HG03097 (cell line): ENCODE data around the gene TMEM59L.
A peak's percentile ranks its signal among the peaks of the same experiment; 100 is the strongest.

ENCODE experiments used
- ATAC-seq: cut with Tn5 transposase; IDR thresholded peaks from one replicate; pipeline ENCODE4 v1.9.1; 2021; ENCODE audit not compliant: unreplicated experiment, low FRiP score

The TMEM59L gene

GRCh38 chr19:18636183-18636968 is 23.7 kb downstream of the TMEM59L start:
- peak; percentile 86 for ATAC-seq

GRCh38 chr19:18636969-18637629 is 24.4 kb downstream of the TMEM59L start, which contains the start of gene KLHL26:
KLHL26 (plus strand) TSS chr19:18637028; CDS start chr19:18637055, 27 bp downstream.
- ATAC-seq, result no peak

- ATAC-seq, result no peak
Measured at GRCh38 chr19:18637673-18638630, 25.3 kb downstream of the TMEM59L start.

- no peak for ATAC-seq
Measured at GRCh38 chr19:18639706-18640243, 27.1 kb downstream of the TMEM59L start.

GRCh38 chr19:18644196-18645034 is 31.7 kb downstream of the TMEM59L start:
- no peak for ATAC-seq

GRCh38 chr19:18645035-18645511 is 32.4 kb downstream of the TMEM59L start:
- no peak for ATAC-seq

- no peak for ATAC-seq
Measured at GRCh38 chr19:18646535-18647370, 34.1 kb downstream of the TMEM59L start.

GRCh38 chr19:18647371-18647767 is 34.7 kb downstream of the TMEM59L start:
- no peak for ATAC-seq

- ATAC-seq, result no peak
Measured at GRCh38 chr19:18647807-18648206, 35.1 kb downstream of the TMEM59L start.

GRCh38 chr19:18648973-18649315 is 36.3 kb downstream of the TMEM59L start:
- no peak for ATAC-seq

- ATAC-seq, result no peak
Measured at GRCh38 chr19:18649371-18650020, 36.8 kb downstream of the TMEM59L start.

- ATAC-seq, result no peak
Measured at GRCh38 chr19:18650021-18650390, 37.3 kb downstream of the TMEM59L start.

GRCh38 chr19:18650468-18651041 is 37.9 kb downstream of the TMEM59L start:
- no peak for ATAC-seq

- ATAC-seq, result no peak
Measured at GRCh38 chr19:18651300-18651699, 38.6 kb downstream of the TMEM59L start.

- ATAC-seq, result no peak
Measured at GRCh38 chr19:18651733-18652132, 39.1 kb downstream of the TMEM59L start.

GRCh38 chr19:18653853-18654252 is 41.2 kb downstream of the TMEM59L start:
- no peak for ATAC-seq

- no peak for ATAC-seq
Measured at GRCh38 chr19:18654469-18654868, 41.8 kb downstream of the TMEM59L start.
